Stimulated activated CD4-positive, alpha-beta T cell treated with anti-CD3 and anti-CD28 coated beads, Interleukin-15, amount 100 ng/mL, for 24 hours (primary cell): ENCODE results near the gene ZNF143.

ENCODE experiments used
- DNase-seq: peaks from one replicate; pipeline ENCODE4 v3.0.0-alpha.2; 2020

Gene ZNF143

DNA sequence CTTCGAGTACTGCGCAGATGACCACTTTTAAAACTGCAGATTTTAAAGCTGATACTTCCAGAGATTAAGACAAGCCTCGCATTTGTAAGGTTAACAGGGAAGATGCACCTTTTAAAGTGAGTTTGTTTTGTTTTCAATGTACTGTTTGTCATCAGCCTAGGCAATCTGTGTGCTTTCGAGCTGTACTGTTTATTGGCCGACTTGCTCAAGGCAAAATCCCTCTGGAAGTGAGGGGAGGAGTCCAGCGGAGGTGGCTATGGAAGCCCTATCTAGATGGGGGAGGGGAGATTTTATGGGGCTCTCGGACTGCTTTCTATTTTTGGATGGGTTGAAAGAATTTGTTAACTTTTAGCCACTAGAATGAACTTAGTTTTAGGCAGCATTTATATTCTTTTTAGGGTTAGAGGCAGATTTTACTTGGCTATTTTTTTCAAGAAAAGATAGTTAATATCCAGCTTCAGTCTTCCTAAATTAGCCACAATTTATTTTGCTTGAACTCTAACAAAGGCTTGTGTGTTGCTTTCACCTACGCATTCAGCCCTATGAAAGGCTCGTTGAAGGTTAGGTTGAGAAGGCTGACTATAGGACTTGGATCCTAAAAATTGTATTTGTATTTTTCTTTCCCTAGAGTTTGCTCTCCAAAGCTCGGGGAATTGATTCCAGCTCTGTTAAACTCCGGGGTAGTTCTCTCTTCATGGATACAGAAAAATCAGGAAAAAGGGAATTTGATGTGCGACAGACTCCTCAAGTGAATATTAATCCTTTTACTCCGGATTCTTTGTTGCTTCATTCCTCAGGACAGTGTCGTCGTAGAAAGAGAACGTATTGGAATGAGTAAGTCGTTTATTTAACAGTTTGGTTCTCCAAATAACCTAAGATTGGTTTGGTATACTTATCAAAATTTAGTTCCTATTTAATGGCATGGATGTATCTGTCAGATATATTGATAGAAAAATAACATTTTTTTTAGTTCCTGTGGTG is 114.7 kb downstream of the ZNF143 start:
- DNase-seq, result peak; percentile 21

DNA sequence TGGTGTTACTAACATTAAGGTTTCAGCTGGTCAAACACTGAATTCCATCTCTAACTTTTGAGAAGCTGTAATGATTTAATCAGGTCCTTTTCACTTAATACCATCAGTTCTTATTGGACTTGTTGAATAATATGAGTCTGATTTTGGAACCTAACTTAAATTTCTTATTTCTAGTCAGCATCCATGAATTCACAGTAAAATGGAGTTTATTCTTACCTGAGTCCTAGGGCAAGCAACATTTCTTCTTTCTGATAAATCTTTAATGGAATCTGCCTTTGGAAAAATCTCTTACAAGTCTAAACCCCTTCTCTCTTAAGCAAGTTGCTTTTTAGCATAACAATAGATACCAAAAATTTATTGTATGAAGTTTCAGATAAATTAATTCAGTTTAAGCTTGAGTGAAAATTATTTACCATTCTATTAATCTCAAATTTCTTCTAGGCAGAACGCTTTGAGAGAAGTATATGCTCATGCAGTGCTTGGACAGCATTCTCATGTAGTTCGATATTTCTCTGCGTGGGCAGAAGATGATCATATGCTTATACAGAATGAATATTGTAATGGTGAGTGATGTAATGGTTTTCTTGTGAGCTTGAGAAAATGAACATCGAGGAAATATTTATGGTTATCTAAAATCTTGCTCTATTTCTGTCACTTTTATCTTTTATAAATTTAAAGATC is 116.0 kb downstream of the ZNF143 start:
- DNase-seq, result no peak

DNA sequence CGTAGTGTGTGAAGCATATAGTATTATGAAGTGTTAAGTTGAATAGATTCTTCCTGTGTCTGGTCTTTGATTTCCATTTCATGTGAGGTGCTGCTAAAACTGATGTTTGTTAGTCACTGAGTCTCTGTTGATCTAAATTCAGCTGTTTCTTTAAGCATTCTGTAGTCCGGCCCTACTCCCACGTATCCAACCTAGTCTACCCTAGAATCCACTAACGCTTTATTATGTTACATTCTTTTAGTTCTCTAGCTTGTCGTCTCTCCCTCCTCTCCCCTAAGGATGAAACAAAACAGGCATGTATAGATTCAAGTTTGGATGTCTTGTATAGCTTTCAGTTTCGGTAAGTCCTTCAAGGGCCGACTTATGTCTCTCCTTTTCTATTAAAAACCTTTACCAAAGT is 116.7 kb downstream of the ZNF143 start:
- DNase-seq, result no peak
